B cell (primary cell): Measurements from ENCODE around the gene PEA15. TPM values are rescaled to one million over a fixed set of nuclear protein-coding genes. Genes with fewer than 3 reads are reported as not detected.

ENCODE experiments used
- ATAC-seq: fragments of 200-7000 bp; cut with Tn5 transposase; one replicate; pipeline ENCODE4 v1.10.0; 2021; ENCODE audit warnings: low read depth, mild to moderate bottlenecking, moderate number of reproducible peaks, moderate library complexity
- CTCF ChIA-PET: fragments of 350-600 bp; sonication (Branson Sonifier 250); formaldehyde crosslinking; loops from one replicate; lab custom pipeline; 2021; ENCODE audit warnings: antibody characterized with exemption, inconsistent platforms; lab: Charles Lee
- POLR2A ChIA-PET: fragments of 350-600 bp; sonication (Branson Sonifier 250); formaldehyde crosslinking; loops from one replicate; lab custom pipeline; 2021; ENCODE audit warnings: antibody characterized with exemption; lab: Charles Lee
- DNase-seq: peaks from one replicate; pipeline ENCODE4 v3.0.0; 2013
- H2AFZ ChIP-seq: 2 replicates; pipeline ENCODE4 v1.6.1; 2012; ENCODE audit warnings: mild to moderate bottlenecking, low read depth, low read length; ENCODE audit not compliant: insufficient read depth, poor library complexity, severe bottlenecking
- H3K27ac ChIP-seq, 2 donors: 1 replicate in 1 of 2; 2 replicates in 1 of 2; pipeline ENCODE4 v1.5.1; 2012 to 2013; ENCODE audit warnings: low read length in 2 of 2, mild to moderate bottlenecking in 2 of 2, moderate library complexity in 1 of 2
- H3K27me3 ChIP-seq, 4 experiments: fragments of 200-600 bp in 1 of 4; sonication (generic) in 1 of 4; replicated peaks in 1 of 4; 1 replicate in 2 of 4; 2 replicates in 2 of 4; pipeline versions ENCODE4 v1.6.1 to v1.7.0; 2013 to 2016; ENCODE audit warnings: low read length in 3 of 4, mild to moderate bottlenecking in 2 of 4, mixed read lengths in 1 of 4, moderate library complexity in 1 of 4; ENCODE audit not compliant: insufficient read depth in 4 of 4, control insufficient read depth in 3 of 4; ENCODE audit errors: control extremely low read depth in 1 of 4
- H3K36me3 ChIP-seq, 2 experiments: replicated peaks in 1 of 2; 1 replicate in 1 of 2; 2 replicates in 1 of 2; pipeline versions ENCODE4 v1.6.1 to v1.7.1; 2013; ENCODE audit warnings: low read length in 1 of 2; ENCODE audit not compliant: insufficient read depth in 2 of 2, control insufficient read depth in 1 of 2; ENCODE audit errors: control extremely low read depth in 1 of 2, extremely low read depth in 1 of 2
- H3K4me1 ChIP-seq, 2 donors: fragments of 200-600 bp in 1 of 2; sonication (generic) in 1 of 2; 1 replicate in 1 of 2; 2 replicates in 1 of 2; pipeline versions ENCODE4 v1.5.1 to v1.6.1; 2013 to 2017; ENCODE audit warnings: low read length in 2 of 2; ENCODE audit not compliant: control insufficient read depth in 2 of 2, insufficient read depth in 2 of 2
- H3K4me2 ChIP-seq: replicated peaks from 2 replicates; pipeline ENCODE3; 2012; ENCODE audit warnings: mild to moderate bottlenecking, low read depth, low read length; ENCODE audit not compliant: poor library complexity, severe bottlenecking
- H3K4me3 ChIP-seq, 5 experiments: fragments of 200-600 bp in 1 of 5; sonication (generic) in 1 of 5; 1 replicate in 3 of 5; 2 replicates in 2 of 5; pipeline versions ENCODE4 v1.5.1 to v1.7.0; 2011 to 2016; ENCODE audit warnings: low read length in 4 of 5, mild to moderate bottlenecking in 4 of 5, low read depth in 2 of 5, control low read depth in 1 of 5, moderate library complexity in 1 of 5; ENCODE audit not compliant: insufficient read depth in 1 of 5; ENCODE audit errors: control extremely low read depth in 1 of 5, extremely low read depth in 1 of 5
- H3K79me2 ChIP-seq: fragments of 200-600 bp; sonication (generic); one replicate; pipeline ENCODE4 v1.6.0; 2016; ENCODE audit warnings: low read length; ENCODE audit not compliant: control insufficient read depth, insufficient read depth
- H3K9ac ChIP-seq: fragments of 200-600 bp; sonication (generic); 2 replicates; pipeline ENCODE4 v1.6.1; 2017; ENCODE audit warnings: mild to moderate bottlenecking, low read length, moderate library complexity
- H3K9me3 ChIP-seq, 3 donors: one replicate each; pipeline versions ENCODE4 v1.6.1 to v1.7.1; 2013; ENCODE audit warnings: low read length in 2 of 3; ENCODE audit not compliant: control insufficient read depth in 2 of 3, insufficient read depth in 1 of 3; ENCODE audit errors: control extremely low read depth in 1 of 3
- H4K20me1 ChIP-seq: 2 replicates; pipeline ENCODE4 v1.6.0; 2012; ENCODE audit warnings: mild to moderate bottlenecking, low read length; ENCODE audit not compliant: insufficient read depth, control insufficient read depth, poor library complexity, severe bottlenecking
- H3K27ac Mint-ChIP-seq: one replicate; pipeline ENCODE4 v1.8.0; 2021; ENCODE audit warnings: mixed read lengths
- H3K27me3 Mint-ChIP-seq: one replicate; pipeline ENCODE4 v1.8.0; 2021; ENCODE audit warnings: mixed read lengths
- H3K4me1 Mint-ChIP-seq: one replicate; pipeline ENCODE4 v1.8.0; 2021; ENCODE audit warnings: mixed read lengths
- H3K4me3 Mint-ChIP-seq: one replicate; pipeline ENCODE4 v1.8.0; 2021; ENCODE audit warnings: mixed read lengths
- H3K9me3 Mint-ChIP-seq: one replicate; pipeline ENCODE4 v1.8.0; 2022; ENCODE audit warnings: mixed read lengths; ENCODE audit not compliant: insufficient read depth
- EZH2 ChIP-seq: IDR thresholded peaks from 2 replicates; pipeline ENCODE4 v1.6.1; 2012; ENCODE audit warnings: borderline replicate concordance, low read depth, mild to moderate bottlenecking, moderate library complexity, low read length; ENCODE audit not compliant: insufficient read depth, poor library complexity, severe bottlenecking
- WGBS: methylation state at CpG from one replicate; pipeline ENCODE4 v1.1.5; 2013; ENCODE audit warnings: missing lambda C conversion rate; ENCODE audit not compliant: insufficient coverage; 5-methylcytosine and 5-hydroxymethylcytosine counted together
- intact Hi-C: fragments of 100-400 bp; cut with micrococcal nuclease; formaldehyde crosslinking; loops from one replicate; pipeline ENCODE4 v1.10.0; 2022
- polyA plus RNA-seq: library from polyadenylated mRNA; depleted of rRNA; stranded (reverse); fragments of >200 nt; gene quantifications from 2 replicates; pipeline ENCODE4 v1.2.3, GENCODE V29; 2012
- total RNA-seq, 2 donors: library from RNA; stranded (reverse); fragments of 120-200 nt in 1 of 2; gene quantifications; 1 replicate in 1 of 2; 2 replicates in 1 of 2; pipeline versions ENCODE4 v1.2.3 to v1.2.4, GENCODE V29; 2013 to 2022
- TF ChIP-seq, protein P1 (sequence below): fragments of 200-600 bp; IDR thresholded peaks from one replicate; pipeline ENCODE4 v1.8.0; 2022; ENCODE audit warnings: antibody characterized with exemption, mild to moderate bottlenecking

Gene PEA15
- total and polyA plus RNA-seq, 2 donors (not counting 1 experiment from before 2014, with no cell fraction given), result 81.7 to 91.4 TPM

DNA sequence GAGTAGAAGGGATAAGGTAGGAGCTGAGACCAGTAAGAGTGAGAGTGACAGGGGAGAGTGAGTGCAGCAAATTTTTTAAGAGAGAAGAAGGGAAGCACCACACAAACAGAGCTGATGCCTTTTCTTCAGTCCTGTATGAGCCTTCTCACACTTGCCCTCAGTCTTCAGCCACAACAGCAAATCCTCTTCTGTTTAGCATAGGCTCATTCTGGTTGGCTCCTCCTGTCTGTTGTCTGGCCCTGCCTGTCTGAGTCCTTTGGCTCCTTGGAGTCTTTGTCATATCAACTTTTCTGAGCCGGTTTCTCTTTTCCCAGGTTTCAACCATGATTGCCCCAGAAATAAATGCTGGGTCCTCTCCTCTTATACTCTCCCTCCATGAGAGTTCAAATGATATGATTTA is 27.5 kb upstream of the PEA15 start:
- H3K9me3 Mint-ChIP-seq, result no peaks in the 10 kb centered on the region
- H3K4me3 Mint-ChIP-seq, result no peak overlapping the region
- Histone ChIP-seq H3K36me3 (no peaks in the 10 kb centered on the region), H3K9ac (no peak overlapping the region), H3K27me3 (peaks cover 0 to 3% (median 0%) of the 10 kb centered on the region in 4 experiments), H3K4me1 (no peaks in the 10 kb centered on the region), H3K4me2 (no peak overlapping the region), H3K4me3 (no peak overlapping the region), H4K20me1 (no peaks in the 10 kb centered on the region), H2AFZ (no peak overlapping the region), H3K27ac (no peak overlapping the region), H3K9me3 (no peaks in the 10 kb centered on the region), H3K79me2 (no peaks in the 10 kb centered on the region)
- no peak overlapping the region for H3K27ac Mint-ChIP-seq
- POLR2A ChIA-PET, result no interaction called here
- intact Hi-C loops, result no loop called here
- DNase-seq (no peak), ATAC-seq (no peak)
- no peak for TF ChIP-seq EZH2
- TF ChIP-seq, protein P1, sequence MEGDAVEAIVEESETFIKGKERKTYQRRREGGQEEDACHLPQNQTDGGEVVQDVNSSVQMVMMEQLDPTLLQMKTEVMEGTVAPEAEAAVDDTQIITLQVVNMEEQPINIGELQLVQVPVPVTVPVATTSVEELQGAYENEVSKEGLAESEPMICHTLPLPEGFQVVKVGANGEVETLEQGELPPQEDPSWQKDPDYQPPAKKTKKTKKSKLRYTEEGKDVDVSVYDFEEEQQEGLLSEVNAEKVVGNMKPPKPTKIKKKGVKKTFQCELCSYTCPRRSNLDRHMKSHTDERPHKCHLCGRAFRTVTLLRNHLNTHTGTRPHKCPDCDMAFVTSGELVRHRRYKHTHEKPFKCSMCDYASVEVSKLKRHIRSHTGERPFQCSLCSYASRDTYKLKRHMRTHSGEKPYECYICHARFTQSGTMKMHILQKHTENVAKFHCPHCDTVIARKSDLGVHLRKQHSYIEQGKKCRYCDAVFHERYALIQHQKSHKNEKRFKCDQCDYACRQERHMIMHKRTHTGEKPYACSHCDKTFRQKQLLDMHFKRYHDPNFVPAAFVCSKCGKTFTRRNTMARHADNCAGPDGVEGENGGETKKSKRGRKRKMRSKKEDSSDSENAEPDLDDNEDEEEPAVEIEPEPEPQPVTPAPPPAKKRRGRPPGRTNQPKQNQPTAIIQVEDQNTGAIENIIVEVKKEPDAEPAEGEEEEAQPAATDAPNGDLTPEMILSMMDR, result no peak
- WGBS, result no CpG with 5 or more reads among the region's 1 CpG
- peaks cover 31% of the 10 kb centered on the region for H3K27me3 Mint-ChIP-seq
- no peaks in the 10 kb centered on the region for H3K4me1 Mint-ChIP-seq
- CTCF ChIA-PET, result no interaction called here

DNA sequence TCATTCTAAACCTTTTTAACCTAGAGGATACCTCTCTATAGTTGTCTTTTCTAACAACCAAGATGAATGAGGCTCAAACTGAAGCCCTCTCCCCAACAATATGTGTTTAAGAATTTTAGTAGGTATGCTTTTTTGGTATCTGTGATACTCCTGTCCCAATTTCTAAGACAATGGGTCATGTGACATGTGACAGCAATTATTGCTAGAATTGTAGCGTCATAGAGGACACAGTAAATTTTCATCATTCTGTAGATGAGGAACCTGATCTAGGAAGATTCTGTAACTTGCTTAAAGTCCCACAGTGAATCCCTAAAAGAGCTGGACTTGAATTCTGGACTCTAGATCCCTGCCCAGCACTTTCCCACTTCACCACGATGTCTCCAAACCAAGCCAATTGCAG is 26.5 kb upstream of the PEA15 start:
- CTCF ChIA-PET, result interaction anchor here (1.5 kb wide), 1 partner anchor 14 kb away, joined by 3 read pairs; no protein-coding TSS in a partner anchor

More for the DNA sequence above, 26.5 kb upstream of the PEA15 start:
- Histone ChIP-seq H3K9me3 (no peaks in the 10 kb centered on the region), H4K20me1 (no peaks in the 10 kb centered on the region), H3K79me2 (no peaks in the 10 kb centered on the region), H2AFZ (no peak overlapping the region), H3K27ac (no peak overlapping the region), H3K27me3 (peaks cover 0 to 3% (median 0%) of the 10 kb centered on the region in 4 experiments), H3K9ac (no peak overlapping the region), H3K4me1 (no peaks in the 10 kb centered on the region), H3K36me3 (no peaks in the 10 kb centered on the region), H3K4me2 (no peak overlapping the region), H3K4me3 (no peak overlapping the region)
- 100% methylated on average over 2 of the region's 2 CpGs for WGBS
- Mint-ChIP-seq H3K27me3 (peaks cover 37% of the 10 kb centered on the region), H3K9me3 (no peaks in the 10 kb centered on the region), H3K4me3 (no peak overlapping the region), H3K27ac (no peak overlapping the region), H3K4me1 (no peaks in the 10 kb centered on the region)
- TF ChIP-seq, protein P1, result no peak
- TF ChIP-seq EZH2, result no peak
- POLR2A ChIA-PET, result no interaction called here
- ATAC-seq (no peak), DNase-seq (no peak)
- intact Hi-C loops, result no loop called here
